HCT116 (cell line): ENCODE measurements around the gene STMP1. TPM values are rescaled to one million over a fixed set of nuclear protein-coding genes. Genes with fewer than 3 reads are reported as not detected.

ENCODE experiments used
- ATAC-seq: fragments of 200-7000 bp; cut with Tn5 transposase; 2 replicates; pipeline ENCODE4 v1.9.1; 2020; ENCODE audit warnings: mild to moderate bottlenecking, moderate library complexity
- BruUV-seq: library from RNA; stranded (reverse); fragments of 400-500 nt; replicated peaks from 2 replicates; lab custom pipeline; 2021; lab: Mats Ljungman, UMichigan
- CTCF ChIA-PET: fragments of 300-600 bp; sonication (Branson Sonifier 250); formaldehyde crosslinking; loops from one replicate; lab custom pipeline; 2021; ENCODE audit warnings: antibody characterized with exemption; lab: Charles Lee
- POLR2A ChIA-PET: fragments of 300-600, 350-600 bp; sonication (Branson Sonifier 250); formaldehyde crosslinking; loops from one replicate; lab custom pipeline; 2021; ENCODE audit warnings: antibody characterized with exemption; lab: Charles Lee
- RAD21 ChIA-PET, 2 experiments: fragments of 300-600 bp; sonication (Branson Sonifier 250); formaldehyde crosslinking; loops; one replicate each; lab custom pipeline; 2023; ENCODE audit warnings: low total read pairs in 2 of 2; ENCODE audit not compliant: uncharacterized antibody in 2 of 2, unreplicated experiment in 2 of 2, low non-redundant PET in 1 of 2; lab: Charles Lee
- DNase-seq: peaks from one replicate; pipeline ENCODE4 v3.0.0-alpha.2; 2010; ENCODE audit warnings: low read depth, low spot score
- H2AFZ ChIP-seq: fragments of 200-600 bp; shearing (Covaris generic), sonication (generic); 2 replicates; pipeline ENCODE4 v1.6.1; 2017; ENCODE audit warnings: low read depth, mixed run types, mixed read lengths, antibody characterized with exemption, low read length; ENCODE audit not compliant: poor library complexity, severe bottlenecking
- H3K27ac ChIP-seq: 2 replicates; pipeline ENCODE4 v1.5.1; 2012; ENCODE audit warnings: low read depth, low read length
- H3K27me3 ChIP-seq: fragments of 200-600 bp; sonication (generic); 2 replicates; pipeline ENCODE4 v1.6.1; 2016; ENCODE audit warnings: mixed run types, low read length, mixed read lengths; ENCODE audit not compliant: insufficient read depth
- H3K36me3 ChIP-seq, 2 experiments: fragments of 200-500 bp in 1 of 2; fragments of 200-600 bp in 1 of 2; sonication (Bioruptor generic) in 1 of 2; sonication (generic) in 1 of 2; 2 replicates each; pipeline versions ENCODE4 v1.5.1 to v1.6.1; 2014 to 2016; ENCODE audit warnings: low read length in 2 of 2, inconsistent platforms in 1 of 2, mixed read lengths in 1 of 2, mixed run types in 1 of 2; ENCODE audit not compliant: insufficient read depth in 2 of 2, control insufficient read depth in 1 of 2
- H3K4me1 ChIP-seq, 2 experiments: fragments of 200-600 bp in 1 of 2; sonication (generic) in 1 of 2; 2 replicates each; pipeline versions ENCODE4 v1.5.1 to v1.6.1; 2012 to 2017; ENCODE audit warnings: low read length in 2 of 2, inconsistent platforms in 1 of 2, mild to moderate bottlenecking in 1 of 2, mixed read lengths in 1 of 2, mixed run types in 1 of 2, moderate library complexity in 1 of 2; ENCODE audit not compliant: insufficient read depth in 2 of 2, control insufficient read depth in 1 of 2
- H3K4me2 ChIP-seq: fragments of 200-600 bp; sonication (generic); 2 replicates; pipeline ENCODE4 v1.6.1; 2017; ENCODE audit warnings: mixed run types, low read length, mixed read lengths
- H3K4me3 ChIP-seq, 2 experiments: fragments of 200-600 bp in 1 of 2; sonication (generic) in 1 of 2; replicated peaks in 1 of 2; 2 replicates each; pipeline ENCODE4 v1.5.1; 2011 to 2016; ENCODE audit warnings: low read length in 2 of 2, control low read depth in 1 of 2, low read depth in 1 of 2, mild to moderate bottlenecking in 1 of 2, mixed read lengths in 1 of 2, mixed run types in 1 of 2
- H3K79me2 ChIP-seq: fragments of 200-600 bp; sonication (generic); 2 replicates; pipeline ENCODE4 v1.6.1; 2017; ENCODE audit warnings: mild to moderate bottlenecking, mixed run types, low read length, moderate library complexity, mixed read lengths; ENCODE audit not compliant: insufficient read depth
- H3K9ac ChIP-seq: fragments of 200-600 bp; sonication (generic); 2 replicates; pipeline ENCODE4 v1.6.1; 2016; ENCODE audit warnings: low read length, mixed read lengths
- H3K9me2 ChIP-seq: fragments of 200-600 bp; sonication (generic), shearing (Covaris generic); 2 replicates; pipeline ENCODE4 v1.6.1; 2017; ENCODE audit warnings: mixed run types, mild to moderate bottlenecking, moderate library complexity; ENCODE audit not compliant: insufficient read depth
- H3K9me3 ChIP-seq, 2 experiments: fragments of 200-500 bp in 1 of 2; fragments of 200-600 bp in 1 of 2; sonication (Bioruptor generic) in 1 of 2; sonication (generic) in 1 of 2; 2 replicates each; pipeline ENCODE4 v1.6.1; 2014 to 2017; ENCODE audit warnings: low read length in 2 of 2, mixed read lengths in 2 of 2, inconsistent platforms in 1 of 2, low read depth in 1 of 2, mild to moderate bottlenecking in 1 of 2, mixed run types in 1 of 2, moderate library complexity in 1 of 2; ENCODE audit not compliant: control insufficient read depth in 1 of 2, insufficient read depth in 1 of 2
- H4K20me1 ChIP-seq: fragments of 200-600 bp; sonication (generic), shearing (Covaris generic); 2 replicates; pipeline ENCODE4 v1.6.1; 2017; ENCODE audit warnings: mixed run types, mild to moderate bottlenecking, moderate library complexity; ENCODE audit not compliant: insufficient read depth
- CEBPB ChIP-seq: IDR thresholded peaks from 2 replicates; pipeline ENCODE4 v1.6.1; 2012; ENCODE audit warnings: low read depth
- CTCF ChIP-seq, 3 experiments: fragments of 200-600 bp in 1 of 3; sonication (generic) in 1 of 3; IDR thresholded peaks in 2 of 3; conservative IDR thresholded peaks in 1 of 3; 2 replicates each; pipeline ENCODE4 v1.5.1; 2012 to 2017; ENCODE audit warnings: low read depth in 2 of 3, low read length in 2 of 3, antibody characterized with exemption in 1 of 3, borderline replicate concordance in 1 of 3, control low read depth in 1 of 3, mild to moderate bottlenecking in 1 of 3, mixed read lengths in 1 of 3, mixed run types in 1 of 3, moderate library complexity in 1 of 3; ENCODE audit not compliant: insufficient read depth in 1 of 3
- EGR1 ChIP-seq: IDR thresholded peaks from 2 replicates; pipeline ENCODE4 v1.6.1; 2012; ENCODE audit warnings: low read depth
- EZH2phosphoT487 ChIP-seq: fragments of 200-600 bp; IDR thresholded peaks from 2 replicates; pipeline ENCODE4 v1.6.1; 2018; ENCODE audit warnings: antibody characterized with exemption, borderline replicate concordance
- JUND ChIP-seq: IDR thresholded peaks from 2 replicates; pipeline ENCODE4 v1.6.1; 2012
- SP1 ChIP-seq: IDR thresholded peaks from 2 replicates; pipeline ENCODE4 v1.6.1; 2012; ENCODE audit warnings: low read depth
- TCF7L2 ChIP-seq: IDR thresholded peaks from 2 replicates; pipeline ENCODE4 v1.7.0; 2011; ENCODE audit warnings: borderline replicate concordance, inconsistent platforms; ENCODE audit not compliant: insufficient read depth, insufficient read length; ENCODE audit errors: extremely low read depth
- YY1 ChIP-seq: IDR thresholded peaks from 2 replicates; pipeline ENCODE4 v1.6.1; 2011; ENCODE audit warnings: low read length, low read depth, moderate library complexity, mild to moderate bottlenecking; ENCODE audit not compliant: insufficient replicate concordance; ENCODE audit errors: extremely low read depth
- ZBTB33 ChIP-seq: IDR thresholded peaks from 2 replicates; pipeline ENCODE4 v1.6.1; 2011; ENCODE audit warnings: mild to moderate bottlenecking, low read length, moderate library complexity; ENCODE audit not compliant: insufficient replicate concordance; ENCODE audit errors: extremely low read depth
- ZFX ChIP-seq: fragments of 450-650 bp; IDR thresholded peaks from 2 replicates; pipeline ENCODE4 v1.6.1; 2017
- ZNF274 ChIP-seq: fragments of 200-500 bp; sonication (Bioruptor generic); IDR thresholded peaks from 2 replicates; pipeline ENCODE4 v1.6.1; 2014; ENCODE audit warnings: mild to moderate bottlenecking, low read depth, low read length, inconsistent platforms
- intact Hi-C: fragments of 100-400 bp; cut with micrococcal nuclease; formaldehyde crosslinking; loops from 2 replicates; pipeline ENCODE4 v1.10.0; 2022
- total RNA-seq: library from RNA; stranded (reverse); gene quantifications from one replicate; pipeline ENCODE4 v1.2.1, GENCODE V29; 2021; ENCODE audit not compliant: unreplicated experiment
- TF ChIP-seq, protein P1 (sequence below): IDR thresholded peaks from 2 replicates; pipeline ENCODE4 v1.6.1; 2012; ENCODE audit warnings: low read depth

The STMP1 gene
- total RNA-seq, 1 experiment from 2014 or later: 32.8 TPM

DNA sequence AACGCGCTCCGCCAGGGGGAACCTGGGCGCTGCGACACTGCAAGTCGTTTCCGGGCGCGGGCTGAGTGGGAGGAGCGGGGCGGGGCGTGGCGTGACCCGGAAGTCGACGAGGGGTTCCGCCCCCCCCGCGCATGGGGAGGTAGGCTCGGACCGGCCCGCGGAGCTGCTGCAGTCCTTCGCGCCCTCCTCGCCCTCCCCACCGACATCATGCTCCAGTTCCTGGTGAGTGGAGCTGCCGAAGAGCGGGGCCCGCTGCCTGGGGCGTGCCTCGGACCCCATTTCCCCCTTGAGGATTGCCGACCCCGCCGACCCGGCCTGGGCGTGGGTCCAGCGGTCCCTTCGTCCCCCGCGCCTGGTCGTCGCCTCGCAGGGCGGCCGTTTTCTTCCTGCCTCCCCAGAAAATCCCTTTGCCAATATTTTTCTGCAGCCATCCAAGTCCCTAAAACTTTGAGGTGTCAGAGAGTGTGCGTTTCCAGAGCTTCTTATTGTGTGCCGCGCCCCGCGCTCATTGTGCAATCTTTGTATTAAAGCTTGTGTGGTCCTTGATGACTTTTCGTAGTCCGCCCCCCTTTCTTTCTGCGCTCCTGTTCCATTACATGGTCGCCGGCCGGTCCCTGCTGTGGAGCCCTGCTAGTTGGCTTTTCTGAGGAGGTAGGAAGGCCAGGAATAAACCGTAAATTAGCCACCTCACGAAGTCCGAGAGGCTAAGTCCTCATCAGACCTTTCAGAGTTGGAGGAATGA lies at the start of gene STMP1 (continued):
- TF ChIP-seq EGR1 (peak; percentile 92), ZFX (peak; percentile 71), JUND (no peak), TCF7L2 (no peak), ZNF274 (no peak), YY1 (peak; percentile 78), SP1 (peak; percentile 77)

GRCh38 chr7:135616136-135616535 lies 46.2 kb upstream of the STMP1 start:
- no peaks in the 10 kb centered on the region for H3K27me3 ChIP-seq
- no peak for DNase-seq
- 0 out of 2 replicates have a peak, but pooled peaks cover 5% of the 10 kb centered on the region for H3K79me2 ChIP-seq
- peaks cover 4% of the 10 kb centered on the region in 2 experiments; a peak in 3 of 4 replicates for H3K4me1 ChIP-seq
- no peaks in the 10 kb centered on the region for H3K9me2 ChIP-seq
- no peak overlapping the region for H2AFZ ChIP-seq
- CTCF ChIA-PET: no interaction called here
- intact Hi-C loops: no loop called here
- ATAC-seq: no peak
- H3K36me3 ChIP-seq: peaks cover 41 to 45% of the 10 kb centered on the region in 2 experiments
- no peak overlapping the region for H3K4me2 ChIP-seq
- no peak overlapping the region for H3K27ac ChIP-seq
- POLR2A ChIA-PET: no interaction called here
- H3K4me3 ChIP-seq: no peak overlapping the region
- no peaks in the 10 kb centered on the region for H3K9me3 ChIP-seq
- RAD21 ChIA-PET: no interaction called here
- TF ChIP-seq, protein P1, sequence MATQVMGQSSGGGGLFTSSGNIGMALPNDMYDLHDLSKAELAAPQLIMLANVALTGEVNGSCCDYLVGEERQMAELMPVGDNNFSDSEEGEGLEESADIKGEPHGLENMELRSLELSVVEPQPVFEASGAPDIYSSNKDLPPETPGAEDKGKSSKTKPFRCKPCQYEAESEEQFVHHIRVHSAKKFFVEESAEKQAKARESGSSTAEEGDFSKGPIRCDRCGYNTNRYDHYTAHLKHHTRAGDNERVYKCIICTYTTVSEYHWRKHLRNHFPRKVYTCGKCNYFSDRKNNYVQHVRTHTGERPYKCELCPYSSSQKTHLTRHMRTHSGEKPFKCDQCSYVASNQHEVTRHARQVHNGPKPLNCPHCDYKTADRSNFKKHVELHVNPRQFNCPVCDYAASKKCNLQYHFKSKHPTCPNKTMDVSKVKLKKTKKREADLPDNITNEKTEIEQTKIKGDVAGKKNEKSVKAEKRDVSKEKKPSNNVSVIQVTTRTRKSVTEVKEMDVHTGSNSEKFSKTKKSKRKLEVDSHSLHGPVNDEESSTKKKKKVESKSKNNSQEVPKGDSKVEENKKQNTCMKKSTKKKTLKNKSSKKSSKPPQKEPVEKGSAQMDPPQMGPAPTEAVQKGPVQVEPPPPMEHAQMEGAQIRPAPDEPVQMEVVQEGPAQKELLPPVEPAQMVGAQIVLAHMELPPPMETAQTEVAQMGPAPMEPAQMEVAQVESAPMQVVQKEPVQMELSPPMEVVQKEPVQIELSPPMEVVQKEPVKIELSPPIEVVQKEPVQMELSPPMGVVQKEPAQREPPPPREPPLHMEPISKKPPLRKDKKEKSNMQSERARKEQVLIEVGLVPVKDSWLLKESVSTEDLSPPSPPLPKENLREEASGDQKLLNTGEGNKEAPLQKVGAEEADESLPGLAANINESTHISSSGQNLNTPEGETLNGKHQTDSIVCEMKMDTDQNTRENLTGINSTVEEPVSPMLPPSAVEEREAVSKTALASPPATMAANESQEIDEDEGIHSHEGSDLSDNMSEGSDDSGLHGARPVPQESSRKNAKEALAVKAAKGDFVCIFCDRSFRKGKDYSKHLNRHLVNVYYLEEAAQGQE: no peak
- TF ChIP-seq CEBPB (no peak), EZH2phosphoT487 (no peak), CTCF (IDR thresholded peaks at IDR 0.05 in 2 of 3, conservative IDR thresholded peaks at IDR 0.05 in 1 of 3; ENCODE audit: borderline replicate concordance in 1 of 3, insufficient read depth in 1 of 3, low read depth in 2 of 3, low read length in 2 of 3) (no peak), JUND (no peak), ZBTB33 (no peak), SP1 (no peak), YY1 (no peak)
- TF ChIP-seq, all 23 proteins: peak for 0
- BruUV-seq: no TSS peak
- no peak overlapping the region for H3K9ac ChIP-seq
- 0 out of 2 replicates have a peak, but pooled peaks cover 3% of the 10 kb centered on the region for H4K20me1 ChIP-seq
